Fibroblast of lung (primary cell): ENCODE data around the gene SDK1.

ENCODE experiments used
- EZH2 ChIP-seq: IDR thresholded peaks from 2 replicates; pipeline ENCODE4 v1.5.1; 2012; ENCODE audit warnings: low read length, control low read depth, mild to moderate bottlenecking; ENCODE audit errors: missing control alignments
- TF ChIP-seq, protein P1 (sequence below), 2 donors: IDR thresholded peaks in 1 of 2; conservative IDR thresholded peaks in 1 of 2; 1 replicate in 1 of 2; 2 replicates in 1 of 2; pipeline ENCODE4 v1.5.1; 2011 to 2012; ENCODE audit warnings: low read length in 2 of 2, control low read depth in 1 of 2, inconsistent platforms in 1 of 2, low read depth in 1 of 2, mild to moderate bottlenecking in 1 of 2

DNA sequence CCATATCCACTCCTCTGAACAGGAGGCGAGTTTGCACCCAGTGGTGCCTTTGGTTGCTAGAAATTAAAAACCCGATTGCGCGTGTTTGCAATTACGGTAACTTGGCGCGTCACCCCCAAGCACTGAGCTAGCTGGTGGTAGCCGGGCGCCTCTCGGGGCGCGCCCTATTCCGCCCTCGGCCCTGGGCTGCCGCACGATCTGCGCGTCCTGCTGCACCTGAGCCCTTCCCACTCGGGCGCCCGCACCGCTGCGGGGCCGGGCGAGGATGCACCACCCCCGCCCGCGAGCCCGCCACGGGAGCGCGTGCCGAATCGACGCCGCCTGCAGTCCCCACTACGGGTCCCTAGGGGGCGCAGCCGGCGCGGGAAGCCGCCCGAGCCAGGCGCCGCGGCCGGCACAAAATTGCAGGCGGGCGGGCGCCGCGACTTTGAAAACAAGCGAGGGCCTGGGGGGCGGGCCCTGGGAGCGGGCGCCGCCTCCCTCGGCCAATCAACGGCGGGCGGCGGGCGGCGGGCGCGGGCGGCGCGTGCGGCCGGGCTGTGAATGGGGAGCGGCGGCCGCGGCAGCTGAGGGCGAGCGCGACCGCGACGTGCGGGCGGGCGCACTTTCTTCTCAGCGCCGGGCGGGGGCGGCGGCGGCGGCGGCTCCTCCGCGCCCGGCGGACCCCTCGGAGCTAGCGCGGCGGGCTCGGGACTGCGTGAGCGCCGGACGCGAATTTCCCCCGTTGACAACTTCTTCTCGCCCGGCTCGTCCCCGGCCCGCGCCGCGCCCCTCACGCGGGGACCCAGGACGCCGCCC is at the start of gene SDK1:
- TF ChIP-seq EZH2 = no peak
- TF ChIP-seq, protein P1, sequence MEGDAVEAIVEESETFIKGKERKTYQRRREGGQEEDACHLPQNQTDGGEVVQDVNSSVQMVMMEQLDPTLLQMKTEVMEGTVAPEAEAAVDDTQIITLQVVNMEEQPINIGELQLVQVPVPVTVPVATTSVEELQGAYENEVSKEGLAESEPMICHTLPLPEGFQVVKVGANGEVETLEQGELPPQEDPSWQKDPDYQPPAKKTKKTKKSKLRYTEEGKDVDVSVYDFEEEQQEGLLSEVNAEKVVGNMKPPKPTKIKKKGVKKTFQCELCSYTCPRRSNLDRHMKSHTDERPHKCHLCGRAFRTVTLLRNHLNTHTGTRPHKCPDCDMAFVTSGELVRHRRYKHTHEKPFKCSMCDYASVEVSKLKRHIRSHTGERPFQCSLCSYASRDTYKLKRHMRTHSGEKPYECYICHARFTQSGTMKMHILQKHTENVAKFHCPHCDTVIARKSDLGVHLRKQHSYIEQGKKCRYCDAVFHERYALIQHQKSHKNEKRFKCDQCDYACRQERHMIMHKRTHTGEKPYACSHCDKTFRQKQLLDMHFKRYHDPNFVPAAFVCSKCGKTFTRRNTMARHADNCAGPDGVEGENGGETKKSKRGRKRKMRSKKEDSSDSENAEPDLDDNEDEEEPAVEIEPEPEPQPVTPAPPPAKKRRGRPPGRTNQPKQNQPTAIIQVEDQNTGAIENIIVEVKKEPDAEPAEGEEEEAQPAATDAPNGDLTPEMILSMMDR (conservative IDR thresholded peaks at IDR 0.05 in 1 of 2, IDR thresholded peaks at IDR 0.05 in 1 of 2; ENCODE audit: low read depth in 1 of 2, low read length in 2 of 2) = peak; percentile 38 to 62
